ENCODE results near the gene PLD6.

PLD6 gene

GRCh38 chr17:17157041-17157440, 49.1 kb downstream of the PLD6 start:
- no peak for TF ChIP-seq CTCF (IDR thresholded peaks at IDR 0.05; ENCODE audit: low read depth, low read length, missing control alignments)
- no peak for DNase-seq (ENCODE audit: extremely low read depth, low read depth)
- no peak overlapping the region for H3K4me3 ChIP-seq (replicated peaks; ENCODE audit: low read depth, low read length)

- TF ChIP-seq CTCF (IDR thresholded peaks at IDR 0.05; ENCODE audit: low read depth, low read length, missing control alignments): no peak
- no peak for DNase-seq (ENCODE audit: extremely low read depth, low read depth)
Observed at GRCh38 chr17:17156511-17156910, 49.6 kb downstream of the PLD6 start.

GRCh38 chr17:17156107-17156506, 50.0 kb downstream of the PLD6 start:
- DNase-seq (ENCODE audit: extremely low read depth, low read depth): no peak
- no peak for TF ChIP-seq CTCF (IDR thresholded peaks at IDR 0.05; ENCODE audit: low read depth, low read length, missing control alignments)
- no peak overlapping the region for H3K4me3 ChIP-seq (replicated peaks; ENCODE audit: low read depth, low read length)

More at GRCh38 chr17:17156511-17156910, 49.6 kb downstream of the PLD6 start:
- no peak overlapping the region for H3K4me3 ChIP-seq (replicated peaks; ENCODE audit: low read depth, low read length)

- no peak for TF ChIP-seq CTCF (IDR thresholded peaks at IDR 0.05; ENCODE audit: low read depth, low read length, missing control alignments)
- DNase-seq (ENCODE audit: extremely low read depth, low read depth): no peak
- H3K4me3 ChIP-seq (replicated peaks; ENCODE audit: low read depth, low read length): no peak overlapping the region
Observed at GRCh38 chr17:17155568-17155967, 50.6 kb downstream of the PLD6 start.

GRCh38 chr17:17154981-17155380, 51.2 kb downstream of the PLD6 start:
- TF ChIP-seq CTCF (IDR thresholded peaks at IDR 0.05; ENCODE audit: low read depth, low read length, missing control alignments): no peak
- DNase-seq (ENCODE audit: extremely low read depth, low read depth): no peak
- no peak overlapping the region for H3K4me3 ChIP-seq (replicated peaks; ENCODE audit: low read depth, low read length)

GRCh38 chr17:17154556-17154955, 51.6 kb downstream of the PLD6 start:
- no peak overlapping the region for H3K4me3 ChIP-seq (replicated peaks; ENCODE audit: low read depth, low read length)
- no peak for TF ChIP-seq CTCF (IDR thresholded peaks at IDR 0.05; ENCODE audit: low read depth, low read length, missing control alignments)
- no peak for DNase-seq (ENCODE audit: extremely low read depth, low read depth)

- no peak overlapping the region for H3K4me3 ChIP-seq (replicated peaks; ENCODE audit: low read depth, low read length)
- TF ChIP-seq CTCF (IDR thresholded peaks at IDR 0.05; ENCODE audit: low read depth, low read length, missing control alignments): no peak
- DNase-seq (ENCODE audit: extremely low read depth, low read depth): no peak
Observed at GRCh38 chr17:17153709-17154108, 52.4 kb downstream of the PLD6 start.

Measured in HFF-Myc (cell line).